ENCODE results near the gene KLF14. TPM values are rescaled to one million over a fixed set of nuclear protein-coding genes. Genes with fewer than 3 reads are reported as not detected.

Gene KLF14
- total RNA-seq, 1 donor from 2014 or later = 0.11 TPM

GRCh38 chr7:130708766-130709165 is 25.2 kb downstream of the KLF14 start:
- no peaks in the 10 kb centered on the region for H3K36me3 ChIP-seq
- TF ChIP-seq CTCF (IDR thresholded peaks at IDR 0.05; ENCODE audit: borderline replicate concordance) = no peak
- H3K4me3 ChIP-seq = no peak overlapping the region
- no peaks in the 10 kb centered on the region for H3K4me1 ChIP-seq
- peaks cover 4% of the 10 kb centered on the region for H3K9me3 ChIP-seq (replicated peaks)
- DNase-seq = no peak
- H3K27me3 ChIP-seq (ENCODE audit: low read depth) = peaks cover 32% of the 10 kb centered on the region
- intact Hi-C loops (cut with micrococcal nuclease) = no loop called here
- no peak overlapping the region for H3K27ac ChIP-seq (replicated peaks)

- H3K4me1 ChIP-seq = no peaks in the 10 kb centered on the region
- no peak overlapping the region for H3K27ac ChIP-seq (replicated peaks)
- no peaks in the 10 kb centered on the region for H3K36me3 ChIP-seq
- intact Hi-C loops (cut with micrococcal nuclease) = no loop called here
- H3K4me3 ChIP-seq = no peak overlapping the region
- TF ChIP-seq CTCF (IDR thresholded peaks at IDR 0.05; ENCODE audit: borderline replicate concordance) = no peak
- no peak for DNase-seq
- H3K27me3 ChIP-seq (ENCODE audit: low read depth) = peaks cover 32% of the 10 kb centered on the region
- H3K9me3 ChIP-seq (replicated peaks) = peaks cover 4% of the 10 kb centered on the region
Measured at GRCh38 chr7:130708001-130708400, 26.0 kb downstream of the KLF14 start.

- no peak overlapping the region for H3K27ac ChIP-seq (replicated peaks)
- no peak for TF ChIP-seq CTCF (IDR thresholded peaks at IDR 0.05; ENCODE audit: borderline replicate concordance)
- intact Hi-C loops (cut with micrococcal nuclease) = no loop called here
- peaks cover 4% of the 10 kb centered on the region for H3K27me3 ChIP-seq (ENCODE audit: low read depth)
- no peaks in the 10 kb centered on the region for H3K36me3 ChIP-seq
- no peak overlapping the region for H3K4me3 ChIP-seq
- peaks cover 4% of the 10 kb centered on the region for H3K9me3 ChIP-seq (replicated peaks)
- DNase-seq = no peak
- H3K4me1 ChIP-seq = no peaks in the 10 kb centered on the region
Measured at GRCh38 chr7:130703851-130704250, 30.2 kb downstream of the KLF14 start.

- no peaks in the 10 kb centered on the region for H3K36me3 ChIP-seq
- H3K9me3 ChIP-seq (replicated peaks) = peaks cover 4% of the 10 kb centered on the region
- no peak overlapping the region for H3K27ac ChIP-seq (replicated peaks)
- TF ChIP-seq CTCF (IDR thresholded peaks at IDR 0.05; ENCODE audit: borderline replicate concordance) = no peak
- DNase-seq = no peak
- no peak overlapping the region for H3K4me3 ChIP-seq
- peaks cover 4% of the 10 kb centered on the region for H3K27me3 ChIP-seq (ENCODE audit: low read depth)
- H3K4me1 ChIP-seq = no peaks in the 10 kb centered on the region
- intact Hi-C loops (cut with micrococcal nuclease) = no loop called here
Measured at GRCh38 chr7:130701650-130702049, 32.4 kb downstream of the KLF14 start.

DNA sequence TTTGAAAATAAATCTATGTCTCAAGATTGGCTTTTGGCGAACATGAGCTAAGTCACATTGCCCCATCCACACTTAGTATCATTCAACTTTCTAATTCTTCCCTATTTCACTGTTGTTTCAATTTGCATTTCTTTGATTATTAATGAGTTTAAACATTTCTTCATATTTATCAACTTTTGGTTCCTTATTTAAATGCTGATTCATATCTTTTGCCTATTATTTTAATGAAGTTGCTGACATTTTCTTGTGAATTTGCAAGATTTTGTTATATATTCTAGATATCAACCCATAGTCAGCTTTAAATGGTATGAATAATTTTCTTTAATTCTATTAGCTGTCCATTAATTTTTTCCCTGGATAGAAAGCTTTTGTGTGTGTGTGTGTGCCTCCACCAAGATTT is 33.2 kb downstream of the KLF14 start:
- no peaks in the 10 kb centered on the region for H3K27me3 ChIP-seq (ENCODE audit: low read depth)
- no peak for DNase-seq
- no peaks in the 10 kb centered on the region for H3K4me1 ChIP-seq
- no peak for TF ChIP-seq CTCF (IDR thresholded peaks at IDR 0.05; ENCODE audit: borderline replicate concordance)
- no peak overlapping the region for H3K4me3 ChIP-seq
- intact Hi-C loops (cut with micrococcal nuclease) = no loop called here
- H3K9me3 ChIP-seq (replicated peaks) = no peaks in the 10 kb centered on the region
- no peaks in the 10 kb centered on the region for H3K36me3 ChIP-seq
- H3K27ac ChIP-seq (replicated peaks) = no peak overlapping the region

GRCh38 chr7:130699686-130700085 is 34.3 kb downstream of the KLF14 start:
- intact Hi-C loops (cut with micrococcal nuclease) = no loop called here
- Histone ChIP-seq H3K27me3 (ENCODE audit: low read depth) (no peaks in the 10 kb centered on the region), H3K36me3 (no peaks in the 10 kb centered on the region), H3K9me3 (replicated peaks) (no peaks in the 10 kb centered on the region), H3K4me1 (no peaks in the 10 kb centered on the region), H3K27ac (replicated peaks) (no peak overlapping the region), H3K4me3 (no peak overlapping the region)
- TF ChIP-seq CTCF (IDR thresholded peaks at IDR 0.05; ENCODE audit: borderline replicate concordance) = no peak
- no peak for DNase-seq
